Smooth muscle cell (in vitro differentiated cells): ENCODE measurements around the gene KCTD12. TPM values are rescaled to one million over a fixed set of nuclear protein-coding genes. Genes with fewer than 3 reads are reported as not detected.

Experiments
- DNase-seq: peaks from one replicate; lab custom pipeline; 2025; ENCODE audit not compliant: unreplicated experiment; lab: John Stamatoyannopoulos, UW
- H2AFZ ChIP-seq: fragments of 200-600 bp; sonication (generic); 2 replicates; pipeline ENCODE4 v1.6.0; 2016; ENCODE audit warnings: antibody characterized with exemption, low read depth, mild to moderate bottlenecking
- H3F3A ChIP-seq: fragments of 200-600 bp; sonication (generic); 2 replicates; pipeline ENCODE4 v1.6.0; 2017; ENCODE audit warnings: antibody characterized with exemption, low read depth
- H3K27ac ChIP-seq: fragments of 200-600 bp; sonication (generic); 2 replicates; pipeline ENCODE4 v1.5.1; 2016; ENCODE audit warnings: low read depth, mild to moderate bottlenecking
- H3K27me3 ChIP-seq: fragments of 200-600 bp; sonication (generic); 2 replicates; pipeline ENCODE4 v1.6.1; 2016; ENCODE audit warnings: low read depth, mild to moderate bottlenecking
- H3K36me3 ChIP-seq: fragments of 200-600 bp; sonication (generic); 2 replicates; pipeline ENCODE4 v1.5.1; 2016; ENCODE audit warnings: low read depth
- H3K4me1 ChIP-seq: fragments of 200-600 bp; sonication (generic); 2 replicates; pipeline ENCODE4 v1.5.1; 2016; ENCODE audit warnings: low read depth
- H3K4me2 ChIP-seq: fragments of 200-600 bp; sonication (generic); 2 replicates; pipeline ENCODE4 v1.6.0; 2016; ENCODE audit warnings: mild to moderate bottlenecking
- H3K4me3 ChIP-seq: fragments of 200-600 bp; sonication (generic); 2 replicates; pipeline ENCODE4 v1.5.1; 2016; ENCODE audit warnings: mild to moderate bottlenecking
- H3K79me2 ChIP-seq: fragments of 200-600 bp; sonication (generic); 2 replicates; pipeline ENCODE4 v1.6.0; 2016; ENCODE audit warnings: low read depth, mild to moderate bottlenecking
- H3K9ac ChIP-seq: fragments of 200-600 bp; sonication (generic); 2 replicates; pipeline ENCODE4 v1.6.0; 2016; ENCODE audit warnings: low read depth
- H3K9me3 ChIP-seq: fragments of 200-600 bp; sonication (generic); replicated peaks from 2 replicates; pipeline ENCODE4 v1.5.1; 2016; ENCODE audit warnings: low read depth
- H4K20me1 ChIP-seq: fragments of 200-600 bp; sonication (generic); 2 replicates; pipeline ENCODE4 v1.6.0; 2016; ENCODE audit warnings: low read depth
- WGBS: methylation state at CpG from one replicate; pipeline ENCODE4 v1.1.7; 2016; ENCODE audit warnings: low lambda C conversion rate; 5-methylcytosine and 5-hydroxymethylcytosine counted together
- polyA plus RNA-seq: library from polyadenylated mRNA; unstranded; fragments of >200 nt; fragmentation: Nextera tagmentation; extraction: Ambion mirVana; gene quantifications from 2 replicates; pipeline ENCODE4 v1.2.1, GENCODE V29; 2016
- total RNA-seq: library from RNA; depleted of rRNA; stranded (reverse); fragments of >200 nt; gene quantifications from 2 replicates; pipeline ENCODE4 v1.2.3, GENCODE V29; 2014
- TF ChIP-seq, protein P1 (sequence below): fragments of 200-600 bp; sonication (generic); IDR thresholded peaks from 2 replicates; pipeline ENCODE4 v1.5.1; 2017; ENCODE audit warnings: borderline replicate concordance, mild to moderate bottlenecking, antibody characterized with exemption; ENCODE audit not compliant: insufficient read depth, poor library complexity, severe bottlenecking

Gene KCTD12
- total and polyA plus RNA-seq, 2 experiments from 2014 or later = 48.5 to 311 TPM

DNA sequence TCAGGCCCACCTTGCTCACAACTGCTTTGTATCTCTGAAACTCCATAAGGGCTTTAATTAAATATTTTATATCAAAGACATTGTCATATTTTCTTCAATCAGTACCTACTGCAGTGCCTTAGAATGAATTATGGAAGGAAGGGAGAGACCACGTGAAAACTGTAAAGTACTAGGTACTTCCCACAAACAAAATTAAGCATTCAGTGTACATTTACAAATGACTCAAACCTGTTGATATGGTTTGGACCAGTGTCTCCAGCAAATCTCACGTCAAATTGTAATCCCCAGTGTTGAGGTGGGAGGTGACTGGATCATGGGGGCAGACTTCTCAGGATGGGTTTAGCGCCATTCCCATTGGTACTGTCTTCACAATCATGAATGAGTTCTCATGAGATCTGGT lies 23.2 kb downstream of the KCTD12 start:
- Histone ChIP-seq H3K27ac (no peak overlapping the region), H3K4me3 (no peak overlapping the region), H3K27me3 (no peaks in the 10 kb centered on the region), H3K9me3 (no peaks in the 10 kb centered on the region), H3K9ac (no peak overlapping the region), H4K20me1 (no peaks in the 10 kb centered on the region), H2AFZ (no peak overlapping the region), H3F3A (no peaks in the 10 kb centered on the region), H3K36me3 (no peaks in the 10 kb centered on the region), H3K79me2 (no peaks in the 10 kb centered on the region), H3K4me2 (no peak overlapping the region), H3K4me1 (no peaks in the 10 kb centered on the region)
- TF ChIP-seq, protein P1, sequence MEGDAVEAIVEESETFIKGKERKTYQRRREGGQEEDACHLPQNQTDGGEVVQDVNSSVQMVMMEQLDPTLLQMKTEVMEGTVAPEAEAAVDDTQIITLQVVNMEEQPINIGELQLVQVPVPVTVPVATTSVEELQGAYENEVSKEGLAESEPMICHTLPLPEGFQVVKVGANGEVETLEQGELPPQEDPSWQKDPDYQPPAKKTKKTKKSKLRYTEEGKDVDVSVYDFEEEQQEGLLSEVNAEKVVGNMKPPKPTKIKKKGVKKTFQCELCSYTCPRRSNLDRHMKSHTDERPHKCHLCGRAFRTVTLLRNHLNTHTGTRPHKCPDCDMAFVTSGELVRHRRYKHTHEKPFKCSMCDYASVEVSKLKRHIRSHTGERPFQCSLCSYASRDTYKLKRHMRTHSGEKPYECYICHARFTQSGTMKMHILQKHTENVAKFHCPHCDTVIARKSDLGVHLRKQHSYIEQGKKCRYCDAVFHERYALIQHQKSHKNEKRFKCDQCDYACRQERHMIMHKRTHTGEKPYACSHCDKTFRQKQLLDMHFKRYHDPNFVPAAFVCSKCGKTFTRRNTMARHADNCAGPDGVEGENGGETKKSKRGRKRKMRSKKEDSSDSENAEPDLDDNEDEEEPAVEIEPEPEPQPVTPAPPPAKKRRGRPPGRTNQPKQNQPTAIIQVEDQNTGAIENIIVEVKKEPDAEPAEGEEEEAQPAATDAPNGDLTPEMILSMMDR = no peak
- 95% methylated on average over 3 of the region's 3 CpGs for whole genome bisulfite sequencing
- DNase-seq = no peak

DNA sequence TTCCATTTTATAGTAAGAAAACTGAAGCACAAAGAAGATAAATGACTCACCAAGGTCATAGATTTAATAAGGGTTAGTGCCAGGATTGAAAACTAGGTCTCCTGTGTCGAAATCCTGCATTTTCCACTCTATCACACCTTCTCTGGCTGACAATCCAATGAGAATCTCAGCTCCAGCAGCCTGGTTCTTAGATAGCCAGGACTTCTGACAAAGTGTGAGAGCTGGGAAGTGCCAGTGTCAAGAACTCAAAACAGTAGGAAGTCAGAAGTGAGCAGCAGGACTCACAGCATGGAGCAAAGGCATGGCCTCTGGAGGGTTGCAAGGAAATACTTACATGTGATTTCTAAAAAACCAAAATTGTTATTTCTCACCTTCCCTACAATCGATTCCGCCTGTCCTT lies 24.3 kb downstream of the KCTD12 start:
- Histone ChIP-seq H3K36me3 (no peaks in the 10 kb centered on the region), H2AFZ (no peak overlapping the region), H3F3A (no peaks in the 10 kb centered on the region), H4K20me1 (no peaks in the 10 kb centered on the region), H3K9ac (no peak overlapping the region), H3K79me2 (no peaks in the 10 kb centered on the region), H3K9me3 (no peaks in the 10 kb centered on the region), H3K4me2 (no peak overlapping the region), H3K27me3 (no peaks in the 10 kb centered on the region), H3K4me1 (no peaks in the 10 kb centered on the region), H3K4me3 (no peak overlapping the region), H3K27ac (no peak overlapping the region)
- WGBS = 86% methylated on average over 3 of the region's 3 CpGs
- no peak for DNase-seq
- TF ChIP-seq, protein P1 = no peak

DNA sequence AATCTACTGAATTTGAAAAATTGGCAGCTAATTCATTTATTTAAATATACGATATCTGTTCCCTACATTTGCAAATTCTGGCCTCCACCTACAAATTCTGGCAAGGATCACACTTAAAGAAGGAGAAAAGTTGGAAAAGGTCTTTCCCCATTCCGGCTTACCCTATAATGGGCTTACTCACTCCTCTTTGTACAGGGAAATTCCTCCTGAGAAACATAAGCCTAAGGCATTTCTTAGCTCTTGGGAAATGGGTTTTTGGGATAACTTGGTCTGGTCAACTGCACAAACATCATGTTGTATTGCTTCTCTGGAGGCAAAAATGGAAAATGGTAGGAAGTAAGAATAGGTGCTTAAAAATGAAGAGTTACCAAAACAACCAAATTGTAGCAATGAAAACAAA lies 25.5 kb downstream of the KCTD12 start:
- Histone ChIP-seq H3K36me3 (no peaks in the 10 kb centered on the region), H3K9ac (no peak overlapping the region), H3K27me3 (no peaks in the 10 kb centered on the region), H3K4me2 (no peak overlapping the region), H3K27ac (no peak overlapping the region), H3K4me1 (no peaks in the 10 kb centered on the region), H4K20me1 (no peaks in the 10 kb centered on the region), H2AFZ (no peak overlapping the region), H3K79me2 (no peaks in the 10 kb centered on the region), H3K4me3 (no peak overlapping the region), H3F3A (no peaks in the 10 kb centered on the region), H3K9me3 (no peaks in the 10 kb centered on the region)
- DNase-seq = no peak
- TF ChIP-seq, protein P1 = no peak
- WGBS = 75% methylated on average over 2 of the region's 2 CpGs

DNA sequence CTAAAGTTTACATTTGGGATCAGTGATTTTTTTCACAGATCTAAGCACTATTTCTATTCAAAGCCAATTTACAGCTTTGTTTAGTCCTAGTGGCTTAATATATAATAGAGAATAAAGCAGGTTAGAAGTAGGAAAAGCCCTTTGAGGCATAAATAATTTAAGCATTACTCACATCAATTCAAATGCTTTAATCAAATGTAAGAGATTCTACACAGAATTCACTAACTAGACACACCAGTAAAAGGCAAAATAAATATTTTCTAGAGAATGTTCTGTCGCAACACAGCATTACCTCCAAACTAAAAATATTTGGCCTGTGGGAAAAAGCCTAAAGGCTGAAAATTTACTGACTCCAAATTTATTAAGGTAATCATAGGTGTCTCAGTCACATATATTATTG lies 31.3 kb downstream of the KCTD12 start:
- Histone ChIP-seq H3K36me3 (no peaks in the 10 kb centered on the region), H3K4me3 (no peak overlapping the region), H3K79me2 (no peaks in the 10 kb centered on the region), H2AFZ (no peak overlapping the region), H3K9me3 (no peaks in the 10 kb centered on the region), H3K27ac (no peak overlapping the region), H3K4me1 (no peaks in the 10 kb centered on the region), H3K4me2 (no peak overlapping the region), H3F3A (no peaks in the 10 kb centered on the region), H3K9ac (no peak overlapping the region), H4K20me1 (no peaks in the 10 kb centered on the region), H3K27me3 (no peaks in the 10 kb centered on the region)
- TF ChIP-seq, protein P1 = no peak
- no peak for DNase-seq
- 88% methylated on average over 1 of the region's 1 CpG for whole genome bisulfite sequencing
